GM06990 (cell line): ENCODE data around the gene MLKL.

ENCODE experiments used
- DNase-seq: peaks from one replicate; pipeline ENCODE4 v3.0.0-alpha.2; 2011; ENCODE audit not compliant: insufficient read length; ENCODE audit errors: extremely low read depth
- H3K27me3 ChIP-seq: replicated peaks from 2 replicates; pipeline ENCODE4 v1.6.0; 2011; ENCODE audit warnings: low read length; ENCODE audit not compliant: control insufficient read depth, insufficient read depth
- H3K36me3 ChIP-seq: 2 replicates; pipeline ENCODE4 v1.5.1; 2011; ENCODE audit warnings: low read length; ENCODE audit not compliant: control insufficient read depth, insufficient read depth
- H3K4me3 ChIP-seq: replicated peaks from 2 replicates; pipeline ENCODE4 v1.5.1; 2011; ENCODE audit warnings: low read depth, mild to moderate bottlenecking, control low read depth, low read length
- CTCF ChIP-seq: IDR thresholded peaks from 2 replicates; pipeline ENCODE4 v1.5.1; 2011; ENCODE audit warnings: low read length, control low read depth, mild to moderate bottlenecking, inconsistent platforms; ENCODE audit not compliant: insufficient read depth, poor library complexity, severe bottlenecking

Gene MLKL

GRCh38 chr16:74736531-74737157 lies 36.0 kb upstream of the MLKL start:
- no peak for TF ChIP-seq CTCF
- no peaks in the 10 kb centered on the region for H3K36me3 ChIP-seq
- no peak for DNase-seq
- H3K27me3 ChIP-seq, result no peaks in the 10 kb centered on the region
- no peak overlapping the region for H3K4me3 ChIP-seq

- DNase-seq, result no peak
- no peak for TF ChIP-seq CTCF
- Histone ChIP-seq H3K4me3 (no peak overlapping the region), H3K27me3 (no peaks in the 10 kb centered on the region), H3K36me3 (no peaks in the 10 kb centered on the region)
Measured at GRCh38 chr16:74735554-74735953, 34.9 kb upstream of the MLKL start.

- Histone ChIP-seq H3K27me3 (no peaks in the 10 kb centered on the region), H3K36me3 (no peaks in the 10 kb centered on the region), H3K4me3 (no peak overlapping the region)
- TF ChIP-seq CTCF, result no peak
- DNase-seq, result no peak
Measured at GRCh38 chr16:74735162-74735452, 34.4 kb upstream of the MLKL start.

- no peaks in the 10 kb centered on the region for H3K27me3 ChIP-seq
- no peak for DNase-seq
- no peak overlapping the region for H3K4me3 ChIP-seq
- no peaks in the 10 kb centered on the region for H3K36me3 ChIP-seq
- no peak for TF ChIP-seq CTCF
Measured at GRCh38 chr16:74734361-74735161, 33.9 kb upstream of the MLKL start.

GRCh38 chr16:74732707-74733350 lies 32.2 kb upstream of the MLKL start:
- no peaks in the 10 kb centered on the region for H3K36me3 ChIP-seq
- H3K4me3 ChIP-seq, result no peak overlapping the region
- no peak for DNase-seq
- no peaks in the 10 kb centered on the region for H3K27me3 ChIP-seq
- TF ChIP-seq CTCF, result no peak
